Cardiac septum (tissue), 1 donor: Measurements from ENCODE around the gene PPFIBP2. TPM values are rescaled to one million over a fixed set of nuclear protein-coding genes. Genes with fewer than 3 reads are reported as not detected.

ENCODE experiments used
- DNase-seq: peaks from one replicate; pipeline ENCODE4 v3.0.0-alpha.2; 2020; ENCODE audit warnings: low spot score
- intact Hi-C: fragments of 100-400 bp; cut with DNase I; formaldehyde crosslinking; loops from one replicate; pipeline ENCODE4 v1.14.0; 2022
- total RNA-seq: library from RNA; stranded (reverse); fragmentation: NEBNext Ultra II Directional; extraction: Animal tissue kit (Norgen Biotek cat#: 25700); gene quantifications from one replicate; pipeline ENCODE4 v1.2.1, GENCODE V29; 2021
- donor health status: DM: no; HTN: no; CAD: no.

Gene PPFIBP2
- total RNA-seq, 1 donor from 2014 or later, result 14.9 TPM

- no peak for DNase-seq
- intact Hi-C loops, result no loop called here
Measured at GRCh38 chr11:7590529-7590928, 76.7 kb downstream of the PPFIBP2 start.

GRCh38 chr11:7591107-7591894, 77.5 kb downstream of the PPFIBP2 start:
- intact Hi-C loops, result no loop called here
- no peak for DNase-seq

GRCh38 chr11:7591987-7592386, 78.2 kb downstream of the PPFIBP2 start:
- DNase-seq, result peak; percentile 71
- intact Hi-C loops, result no loop called here

- intact Hi-C loops, result no loop called here
- DNase-seq, result peak; percentile 65
Measured at GRCh38 chr11:7592711-7593110, 78.9 kb downstream of the PPFIBP2 start.

GRCh38 chr11:7593481-7593880, 79.7 kb downstream of the PPFIBP2 start:
- intact Hi-C loops, result no loop called here

GRCh38 chr11:7595016-7595866, 81.4 kb downstream of the PPFIBP2 start:
- no peak for DNase-seq
- intact Hi-C loops, result no loop called here

More at GRCh38 chr11:7593481-7593880, 79.7 kb downstream of the PPFIBP2 start:
- DNase-seq, result peak; percentile 31

- DNase-seq, result no peak
- intact Hi-C loops, result no loop called here
Measured at GRCh38 chr11:7595951-7596350, 82.2 kb downstream of the PPFIBP2 start.

- intact Hi-C loops, result no loop called here
Measured at GRCh38 chr11:7596975-7597391, 83.2 kb downstream of the PPFIBP2 start.

GRCh38 chr11:7597620-7598019, 83.8 kb downstream of the PPFIBP2 start:
- intact Hi-C loops, result no loop called here
- DNase-seq, result no peak

More at GRCh38 chr11:7596975-7597391, 83.2 kb downstream of the PPFIBP2 start:
- no peak for DNase-seq

GRCh38 chr11:7599209-7599608, 85.4 kb downstream of the PPFIBP2 start:
- intact Hi-C loops, result no loop called here

GRCh38 chr11:7600205-7600775, 86.5 kb downstream of the PPFIBP2 start:
- DNase-seq, result no peak
- intact Hi-C loops, result no loop called here

More at GRCh38 chr11:7599209-7599608, 85.4 kb downstream of the PPFIBP2 start:
- no peak for DNase-seq

- intact Hi-C loops, result no loop called here
- no peak for DNase-seq
Measured at GRCh38 chr11:7603031-7603781, 89.4 kb downstream of the PPFIBP2 start.

GRCh38 chr11:7604331-7604955, 90.6 kb downstream of the PPFIBP2 start:
- intact Hi-C loops, result no loop called here
- DNase-seq, result no peak

- DNase-seq, result no peak
- intact Hi-C loops, result no loop called here
Measured at GRCh38 chr11:7605186-7605943, 91.6 kb downstream of the PPFIBP2 start.

GRCh38 chr11:7606496-7606895, 92.7 kb downstream of the PPFIBP2 start:
- DNase-seq, result no peak
- intact Hi-C loops, result no loop called here

GRCh38 chr11:7609015-7609414, 95.2 kb downstream of the PPFIBP2 start:
- intact Hi-C loops, result no loop called here

GRCh38 chr11:7609521-7609920, 95.7 kb downstream of the PPFIBP2 start:
- no peak for DNase-seq
- intact Hi-C loops, result no loop called here

More at GRCh38 chr11:7609015-7609414, 95.2 kb downstream of the PPFIBP2 start:
- no peak for DNase-seq

GRCh38 chr11:7610393-7610792, 96.6 kb downstream of the PPFIBP2 start:
- intact Hi-C loops, result no loop called here
- no peak for DNase-seq
